ENCODE data around the gene NTN4.
"Not testable (repeated sequence)": the region's sequence is repeated elsewhere in the genome, so short reads cannot be mapped to it uniquely, and the experiment has no call there.

The NTN4 gene

DNA sequence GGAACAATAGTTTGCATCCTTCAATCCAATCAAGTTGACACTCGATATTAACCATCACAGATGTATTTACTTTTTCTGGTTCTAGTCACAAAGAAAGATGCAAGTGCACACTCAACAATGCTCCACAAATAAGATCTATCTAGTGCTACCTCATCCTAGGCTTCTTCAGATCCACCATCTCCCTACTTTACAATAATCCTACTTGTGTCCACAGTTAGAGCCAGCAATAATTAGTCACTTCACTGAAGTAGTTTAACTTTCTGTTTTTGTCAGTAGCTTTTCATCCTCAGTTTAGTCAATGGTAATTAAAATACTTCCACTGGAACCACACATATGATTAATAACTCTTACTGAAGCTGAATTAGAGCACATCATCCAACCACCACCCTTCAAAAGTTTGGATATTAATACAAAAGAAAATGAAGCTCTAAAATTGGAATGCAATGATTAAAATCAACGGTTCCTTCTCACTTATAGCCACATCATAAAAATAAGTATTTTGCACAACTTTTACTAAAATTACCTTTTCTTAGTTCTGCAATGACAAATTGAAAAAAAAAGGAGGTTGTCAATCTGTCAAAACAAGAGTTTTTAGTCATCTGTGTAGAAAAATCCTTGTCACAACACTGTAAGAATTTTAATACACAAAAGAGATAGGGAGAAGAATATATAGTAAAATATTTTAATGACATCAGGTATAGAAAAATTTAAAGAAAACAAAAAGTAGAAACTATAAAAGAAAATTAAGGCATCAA is 39.9 kb upstream of the NTN4 start:
- Histone ChIP-seq H3K36me3 (ENCODE audit: control insufficient read depth, low read length) (no peaks in the 10 kb centered on the region), H3K27me3 (ENCODE audit: control insufficient read depth, low read length) (peaks cover 29% of the 10 kb centered on the region), H3K79me2 (ENCODE audit: control insufficient read depth, low read length) (no peaks in the 10 kb centered on the region), H3K27ac (ENCODE audit: low read depth, low read length) (no peak overlapping the region), H3K9me2 (replicated peaks; ENCODE audit: control insufficient read depth, low read length) (no peaks in the 10 kb centered on the region), H3K4me3 (ENCODE audit: low read length) (no peak overlapping the region), H3K4me1 (ENCODE audit: control insufficient read depth, low read length) (no peaks in the 10 kb centered on the region), H3K4me2 (ENCODE audit: low read length) (no peak overlapping the region), H3F3A (ENCODE audit: control insufficient read depth, insufficient read depth) (no peaks in the 10 kb centered on the region), H4K20me1 (ENCODE audit: control insufficient read depth, insufficient read depth, low read depth, low read length) (no peaks in the 10 kb centered on the region), H3K9me3 (ENCODE audit: control insufficient read depth, insufficient read depth, low read length) (no peaks in the 10 kb centered on the region)
- TF ChIP-seq EZH2phosphoT487 (IDR thresholded peaks at IDR 0.05; ENCODE audit: borderline replicate concordance, low read length), result no peak

DNA sequence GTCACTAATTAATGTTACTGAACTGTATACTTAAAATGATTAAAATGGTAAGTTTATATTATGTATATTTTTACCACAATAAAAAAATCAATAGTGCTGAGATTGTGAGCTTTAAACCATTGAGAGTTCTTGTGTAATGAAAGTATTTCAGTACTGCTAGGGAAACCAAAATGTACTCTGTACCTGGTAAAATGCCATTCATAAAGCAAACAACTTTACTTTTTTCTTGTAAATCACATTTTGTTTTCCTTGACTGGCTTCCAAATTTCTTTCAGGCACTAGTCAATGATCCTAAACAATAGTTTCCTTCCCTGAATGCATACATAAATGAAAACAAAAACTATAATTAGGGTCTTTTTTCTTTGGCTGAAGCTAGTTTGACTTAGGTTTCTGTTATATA is 38.8 kb upstream of the NTN4 start:
- Histone ChIP-seq H3F3A (ENCODE audit: control insufficient read depth, insufficient read depth) (no peaks in the 10 kb centered on the region), H3K27me3 (ENCODE audit: control insufficient read depth, low read length) (peaks cover 26% of the 10 kb centered on the region), H3K9me3 (ENCODE audit: control insufficient read depth, insufficient read depth, low read length) (no peaks in the 10 kb centered on the region)

DNA sequence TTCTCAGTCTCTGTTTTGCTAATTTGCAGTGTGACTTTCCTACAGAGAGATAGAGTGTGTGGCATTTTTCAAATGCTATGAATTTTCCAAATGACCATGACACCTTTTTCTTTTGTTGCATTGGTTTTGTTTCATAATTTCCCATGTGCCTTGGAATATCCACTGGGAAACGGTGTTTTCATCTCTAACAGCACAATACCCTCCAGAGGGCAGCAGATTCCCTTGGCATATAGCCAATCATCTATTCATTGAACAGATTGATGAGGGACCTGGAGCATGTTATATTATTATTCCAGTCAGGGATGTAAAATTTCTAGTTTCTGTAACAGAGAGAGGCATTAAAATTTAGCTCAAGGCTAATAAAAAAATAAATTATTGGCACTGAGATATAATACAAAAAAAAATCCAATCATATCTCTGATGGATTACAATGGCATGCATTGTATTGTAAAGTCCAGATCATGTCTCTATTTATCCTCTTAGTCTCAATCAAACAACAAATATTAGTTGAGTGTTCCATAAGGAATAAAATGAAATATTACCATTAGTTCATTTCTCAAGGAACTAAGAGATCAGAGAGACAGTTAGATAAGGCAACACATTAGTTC is 29.6 kb upstream of the NTN4 start:
- Histone ChIP-seq H3K27me3 (ENCODE audit: control insufficient read depth, low read length) (peaks cover 21% of the 10 kb centered on the region), H3F3A (ENCODE audit: control insufficient read depth, insufficient read depth) (no peaks in the 10 kb centered on the region), H3K36me3 (ENCODE audit: control insufficient read depth, low read length) (no peaks in the 10 kb centered on the region), H3K9me2 (replicated peaks; ENCODE audit: control insufficient read depth, low read length) (no peaks in the 10 kb centered on the region), H3K27ac (ENCODE audit: low read depth, low read length) (no peak overlapping the region), H3K4me3 (ENCODE audit: low read length) (no peak overlapping the region), H3K9me3 (ENCODE audit: control insufficient read depth, insufficient read depth, low read length) (no peaks in the 10 kb centered on the region), H3K79me2 (ENCODE audit: control insufficient read depth, low read length) (no peaks in the 10 kb centered on the region), H3K4me1 (ENCODE audit: control insufficient read depth, low read length) (no peaks in the 10 kb centered on the region), H3K4me2 (ENCODE audit: low read length) (no peak overlapping the region), H4K20me1 (ENCODE audit: control insufficient read depth, insufficient read depth, low read depth, low read length) (no peaks in the 10 kb centered on the region)
- TF ChIP-seq, protein P1, sequence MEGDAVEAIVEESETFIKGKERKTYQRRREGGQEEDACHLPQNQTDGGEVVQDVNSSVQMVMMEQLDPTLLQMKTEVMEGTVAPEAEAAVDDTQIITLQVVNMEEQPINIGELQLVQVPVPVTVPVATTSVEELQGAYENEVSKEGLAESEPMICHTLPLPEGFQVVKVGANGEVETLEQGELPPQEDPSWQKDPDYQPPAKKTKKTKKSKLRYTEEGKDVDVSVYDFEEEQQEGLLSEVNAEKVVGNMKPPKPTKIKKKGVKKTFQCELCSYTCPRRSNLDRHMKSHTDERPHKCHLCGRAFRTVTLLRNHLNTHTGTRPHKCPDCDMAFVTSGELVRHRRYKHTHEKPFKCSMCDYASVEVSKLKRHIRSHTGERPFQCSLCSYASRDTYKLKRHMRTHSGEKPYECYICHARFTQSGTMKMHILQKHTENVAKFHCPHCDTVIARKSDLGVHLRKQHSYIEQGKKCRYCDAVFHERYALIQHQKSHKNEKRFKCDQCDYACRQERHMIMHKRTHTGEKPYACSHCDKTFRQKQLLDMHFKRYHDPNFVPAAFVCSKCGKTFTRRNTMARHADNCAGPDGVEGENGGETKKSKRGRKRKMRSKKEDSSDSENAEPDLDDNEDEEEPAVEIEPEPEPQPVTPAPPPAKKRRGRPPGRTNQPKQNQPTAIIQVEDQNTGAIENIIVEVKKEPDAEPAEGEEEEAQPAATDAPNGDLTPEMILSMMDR (IDR thresholded peaks at IDR 0.05; ENCODE audit: low read depth, low read length, poor library complexity, severe bottlenecking), result no peak
- TF ChIP-seq EZH2phosphoT487 (IDR thresholded peaks at IDR 0.05; ENCODE audit: borderline replicate concordance, low read length), result no peak

More for the DNA sequence above, 38.8 kb upstream of the NTN4 start:
- TF ChIP-seq, protein P1 (IDR thresholded peaks at IDR 0.05; ENCODE audit: low read depth, low read length, poor library complexity, severe bottlenecking), result no peak
- TF ChIP-seq EZH2phosphoT487 (IDR thresholded peaks at IDR 0.05; ENCODE audit: borderline replicate concordance, low read length), result no peak
- Histone ChIP-seq H3K36me3 (ENCODE audit: control insufficient read depth, low read length) (no peaks in the 10 kb centered on the region), H4K20me1 (ENCODE audit: control insufficient read depth, insufficient read depth, low read depth, low read length) (no peaks in the 10 kb centered on the region), H3K4me3 (ENCODE audit: low read length) (no peak overlapping the region), H3K27ac (ENCODE audit: low read depth, low read length) (no peak overlapping the region), H3K79me2 (ENCODE audit: control insufficient read depth, low read length) (no peaks in the 10 kb centered on the region), H3K4me2 (ENCODE audit: low read length) (no peak overlapping the region), H3K4me1 (ENCODE audit: control insufficient read depth, low read length) (no peaks in the 10 kb centered on the region), H3K9me2 (replicated peaks; ENCODE audit: control insufficient read depth, low read length) (no peaks in the 10 kb centered on the region)

DNA sequence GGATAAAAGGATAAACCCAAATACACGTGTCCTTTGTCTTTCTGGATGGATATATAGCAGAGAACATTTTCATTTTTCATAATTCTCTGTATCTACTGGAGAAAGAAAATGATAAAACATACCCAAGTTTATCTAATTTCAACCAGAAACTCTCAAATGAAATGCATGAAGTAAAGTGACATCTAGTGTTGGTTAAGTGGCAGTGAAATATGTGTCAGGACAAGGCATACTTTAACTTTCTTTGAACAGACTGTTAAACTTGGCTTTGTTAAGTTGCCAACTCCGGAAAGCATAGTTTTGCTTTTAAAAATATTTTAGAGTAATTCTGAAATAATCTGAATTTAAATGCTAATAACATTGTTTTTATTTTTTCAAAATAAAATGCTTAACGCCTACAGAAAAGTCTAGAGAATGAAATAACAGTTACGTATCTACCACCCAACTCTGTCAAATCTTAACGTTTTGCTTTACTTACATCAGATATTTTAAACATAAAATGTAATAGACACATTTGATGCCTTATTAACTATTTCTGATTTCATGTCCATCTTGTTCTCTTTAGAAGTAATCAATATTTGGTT is 25.2 kb upstream of the NTN4 start:
- TF ChIP-seq EZH2phosphoT487 (IDR thresholded peaks at IDR 0.05; ENCODE audit: borderline replicate concordance, low read length), result no peak
- TF ChIP-seq, protein P1 (IDR thresholded peaks at IDR 0.05; ENCODE audit: low read depth, low read length, poor library complexity, severe bottlenecking), result peak; percentile 68
- Histone ChIP-seq H4K20me1 (ENCODE audit: control insufficient read depth, insufficient read depth, low read depth, low read length) (no peaks in the 10 kb centered on the region), H3K4me1 (ENCODE audit: control insufficient read depth, low read length) (no peaks in the 10 kb centered on the region), H3K36me3 (ENCODE audit: control insufficient read depth, low read length) (no peaks in the 10 kb centered on the region), H3K9me3 (ENCODE audit: control insufficient read depth, insufficient read depth, low read length) (no peaks in the 10 kb centered on the region), H3K4me2 (ENCODE audit: low read length) (no peak overlapping the region), H3F3A (ENCODE audit: control insufficient read depth, insufficient read depth) (no peaks in the 10 kb centered on the region), H3K27ac (ENCODE audit: low read depth, low read length) (no peak overlapping the region), H3K9me2 (replicated peaks; ENCODE audit: control insufficient read depth, low read length) (no peaks in the 10 kb centered on the region), H3K4me3 (ENCODE audit: low read length) (no peak overlapping the region), H3K79me2 (ENCODE audit: control insufficient read depth, low read length) (no peaks in the 10 kb centered on the region), H3K27me3 (ENCODE audit: control insufficient read depth, low read length) (peaks cover 14% of the 10 kb centered on the region)

DNA sequence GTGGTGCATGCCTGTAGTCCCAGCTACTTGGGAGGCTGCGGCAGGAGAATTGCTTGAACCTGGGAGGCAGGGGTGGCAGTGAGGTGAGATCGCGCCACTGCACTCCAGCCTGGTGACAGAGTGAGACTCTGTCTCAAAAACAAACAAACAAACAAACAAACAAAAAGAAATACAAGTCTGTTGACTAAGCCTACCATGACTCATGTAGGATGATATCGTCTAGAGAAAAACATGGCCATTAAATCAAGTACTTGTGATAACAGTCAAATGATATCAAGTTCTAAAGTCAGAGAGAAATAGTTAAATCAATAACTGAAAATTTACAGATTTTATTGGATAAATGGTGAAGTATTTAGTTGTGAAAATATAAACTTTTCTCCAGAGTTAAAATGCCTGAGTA is 21.6 kb upstream of the NTN4 start:
- H3K4me1 ChIP-seq (ENCODE audit: control insufficient read depth, low read length); H3K4me2 ChIP-seq (ENCODE audit: low read length); H3K9me2 ChIP-seq (replicated peaks; ENCODE audit: control insufficient read depth, low read length); H3K9me3 ChIP-seq (ENCODE audit: control insufficient read depth, insufficient read depth, low read length); H4K20me1 ChIP-seq (ENCODE audit: control insufficient read depth, insufficient read depth, low read depth, low read length); H3K27ac ChIP-seq (ENCODE audit: low read depth, low read length); H3F3A ChIP-seq (ENCODE audit: control insufficient read depth, insufficient read depth); H3K36me3 ChIP-seq (ENCODE audit: control insufficient read depth, low read length); H3K4me3 ChIP-seq (ENCODE audit: low read length); H3K79me2 ChIP-seq (ENCODE audit: control insufficient read depth, low read length): not testable (repeated sequence)
- H3K27me3 ChIP-seq (ENCODE audit: control insufficient read depth, low read length), result peaks cover 11% of the 10 kb centered on the region

Data from DOHH2 (cell line).